SK-N-SH treated with all-trans-retinoic acid at 6 μM for 48 hours (cell line): ENCODE results near the gene GPS2.

ENCODE experiments used
- ATAC-seq: fragments of 200-7000 bp; cut with Tn5 transposase; 3 replicates; pipeline ENCODE4 v1.9.1; 2020; ENCODE audit warnings: mild to moderate bottlenecking, moderate library complexity
- ARNTL ChIP-seq: fragments of 450-650 bp; formaldehyde crosslinking; IDR thresholded peaks from 2 replicates; pipeline ENCODE4 v1.5.0; 2020; ENCODE audit warnings: low read depth, mild to moderate bottlenecking, moderate library complexity, borderline replicate concordance
- BACH2 ChIP-seq: fragments of 250-450 bp; sonication (Bioruptor Pico); IDR thresholded peaks from 2 replicates; pipeline ENCODE4 v1.9.0; 2021; ENCODE audit warnings: mild to moderate bottlenecking, borderline replicate concordance
- CREB5 ChIP-seq: fragments of 250-450 bp; sonication (Bioruptor Pico); IDR thresholded peaks from 2 replicates; pipeline ENCODE4 v1.5.1; 2020; ENCODE audit warnings: low read depth, mild to moderate bottlenecking, moderate library complexity
- CSDC2 ChIP-seq: fragments of 250-450 bp; sonication (Bioruptor Pico); IDR thresholded peaks from 2 replicates; pipeline ENCODE4 v1.5.0; 2020; ENCODE audit warnings: mild to moderate bottlenecking, moderate library complexity
- CSRNP3 ChIP-seq: fragments of 250-450 bp; sonication (Bioruptor Pico); IDR thresholded peaks from 2 replicates; pipeline ENCODE4 v1.5.1; 2021; ENCODE audit warnings: mild to moderate bottlenecking, moderate library complexity
- GLIS3 ChIP-seq: fragments of 250-450 bp; sonication (Bioruptor Pico); IDR thresholded peaks from 2 replicates; pipeline ENCODE4 v1.5.0; 2020; ENCODE audit warnings: mild to moderate bottlenecking, moderate library complexity
- OSR1 ChIP-seq: fragments of 250-450 bp; sonication (Bioruptor Pico); IDR thresholded peaks from 2 replicates; pipeline ENCODE4 v1.8.0; 2022; ENCODE audit warnings: moderate library complexity, mild to moderate bottlenecking, inconsistent platforms
- PATZ1 ChIP-seq: fragments of 250-450 bp; sonication (Bioruptor Pico); IDR thresholded peaks from 2 replicates; pipeline ENCODE4 v1.8.0; 2020; ENCODE audit warnings: mild to moderate bottlenecking, moderate library complexity, borderline replicate concordance
- POU6F1 ChIP-seq: fragments of 250-450 bp; sonication (Bioruptor Pico); IDR thresholded peaks from 2 replicates; pipeline ENCODE4 v1.8.0; 2021; ENCODE audit warnings: low read depth, mild to moderate bottlenecking, moderate library complexity, borderline replicate concordance
- PPARA ChIP-seq: fragments of 250-450 bp; sonication (Bioruptor Pico); IDR thresholded peaks from 2 replicates; pipeline ENCODE4 v1.5.0; 2020; ENCODE audit warnings: mild to moderate bottlenecking, borderline replicate concordance
- RARB ChIP-seq: fragments of 250-450 bp; sonication (Bioruptor Pico); IDR thresholded peaks from 2 replicates; pipeline ENCODE4 v1.8.0; 2021; ENCODE audit warnings: mild to moderate bottlenecking, moderate library complexity
- SNAI2 ChIP-seq: fragments of 250-450 bp; sonication (Bioruptor Pico); IDR thresholded peaks from 2 replicates; pipeline ENCODE4 v1.5.0; 2020; ENCODE audit warnings: mild to moderate bottlenecking, moderate library complexity
- TCF4 ChIP-seq: fragments of 250-450 bp; sonication (Bioruptor Pico); IDR thresholded peaks from 2 replicates; pipeline ENCODE4 v1.8.0; 2021; ENCODE audit warnings: mild to moderate bottlenecking, moderate library complexity, borderline replicate concordance
- TOX ChIP-seq: fragments of 250-450 bp; sonication (Bioruptor Pico); IDR thresholded peaks from 2 replicates; pipeline ENCODE4 v1.8.0; 2021; ENCODE audit warnings: mild to moderate bottlenecking, moderate library complexity, borderline replicate concordance
- TSHZ2 ChIP-seq: fragments of 250-450 bp; sonication (Bioruptor Pico); IDR thresholded peaks from 2 replicates; pipeline ENCODE4 v1.5.0; 2020; ENCODE audit warnings: mild to moderate bottlenecking, moderate library complexity
- ZC3H10 ChIP-seq: fragments of 250-450 bp; sonication (Bioruptor Pico); IDR thresholded peaks from 2 replicates; pipeline ENCODE4 v1.5.1; 2021; ENCODE audit warnings: mild to moderate bottlenecking, moderate library complexity
- ZFP3 ChIP-seq: fragments of 250-450 bp; sonication (Bioruptor Pico); IDR thresholded peaks from 2 replicates; pipeline ENCODE4 v1.5.0; 2020; ENCODE audit warnings: mild to moderate bottlenecking, moderate library complexity
- ZFP30 ChIP-seq: fragments of 450-650 bp; formaldehyde crosslinking; IDR thresholded peaks from 2 replicates; pipeline ENCODE4 v1.5.0; 2022; ENCODE audit warnings: mild to moderate bottlenecking, moderate library complexity
- ZNF565 ChIP-seq: fragments of 450-650 bp; formaldehyde crosslinking; conservative IDR thresholded peaks from 2 replicates; pipeline ENCODE4 v1.5.0; 2020; ENCODE audit warnings: low read depth, mild to moderate bottlenecking, moderate library complexity
- ZNF70 ChIP-seq: fragments of 450-650 bp; formaldehyde crosslinking; IDR thresholded peaks from 2 replicates; pipeline ENCODE4 v1.5.0; 2020; ENCODE audit warnings: mild to moderate bottlenecking, moderate library complexity
- ZNF8 ChIP-seq: fragments of 450-650 bp; formaldehyde crosslinking; IDR thresholded peaks from 2 replicates; pipeline ENCODE4 v1.5.0; 2020; ENCODE audit warnings: mild to moderate bottlenecking, moderate library complexity

The GPS2 gene

GRCh38 chr17:7347630-7348477 lies 32.7 kb upstream of the GPS2 start:
- ATAC-seq, result no peak
- TF ChIP-seq ARNTL (CRISPR knock-in tag) (no peak), CSDC2 (CRISPR knock-in tag) (no peak), GLIS3 (CRISPR knock-in tag) (no peak), ZC3H10 (CRISPR knock-in tag) (no peak), PPARA (CRISPR knock-in tag) (no peak), ZNF8 (CRISPR knock-in tag) (no peak), TOX (no peak), TCF4 (CRISPR knock-in tag) (no peak), ZNF565 (CRISPR knock-in tag) (no peak), ZNF70 (no peak), ZFP3 (no peak), PATZ1 (CRISPR knock-in tag) (no peak), CSRNP3 (CRISPR knock-in tag) (no peak)
- TF ChIP-seq, all 23 proteins: peak for 0

GRCh38 chr17:7346761-7347614 lies 31.8 kb upstream of the GPS2 start:
- TF ChIP-seq ARNTL (CRISPR knock-in tag), result no peak
- TF ChIP-seq TCF4 (CRISPR knock-in tag), result no peak
- no peak for TF ChIP-seq ZNF70
- no peak for TF ChIP-seq ZFP3
- no peak for TF ChIP-seq PATZ1 (CRISPR knock-in tag)
- no peak for TF ChIP-seq TSHZ2
- TF ChIP-seq GLIS3 (CRISPR knock-in tag), result no peak
- TF ChIP-seq ZFP30 (CRISPR knock-in tag), result no peak
- TF ChIP-seq BACH2 (CRISPR knock-in tag), result no peak
- no peak for TF ChIP-seq OSR1 (CRISPR knock-in tag)
- TF ChIP-seq POU6F1 (CRISPR knock-in tag), result no peak
- no peak for TF ChIP-seq ZC3H10 (CRISPR knock-in tag)
- TF ChIP-seq ZNF565 (CRISPR knock-in tag), result no peak
- TF ChIP-seq CREB5 (CRISPR knock-in tag), result no peak
- TF ChIP-seq TOX, result no peak
- no peak for TF ChIP-seq ZNF8 (CRISPR knock-in tag)
- TF ChIP-seq CSRNP3 (CRISPR knock-in tag), result no peak
- no peak for TF ChIP-seq SNAI2 (CRISPR knock-in tag)
- no peak for TF ChIP-seq RARB (CRISPR knock-in tag)
- no peak for ATAC-seq
